Measurements from ENCODE around the gene KDM4C.

The KDM4C gene

DNA sequence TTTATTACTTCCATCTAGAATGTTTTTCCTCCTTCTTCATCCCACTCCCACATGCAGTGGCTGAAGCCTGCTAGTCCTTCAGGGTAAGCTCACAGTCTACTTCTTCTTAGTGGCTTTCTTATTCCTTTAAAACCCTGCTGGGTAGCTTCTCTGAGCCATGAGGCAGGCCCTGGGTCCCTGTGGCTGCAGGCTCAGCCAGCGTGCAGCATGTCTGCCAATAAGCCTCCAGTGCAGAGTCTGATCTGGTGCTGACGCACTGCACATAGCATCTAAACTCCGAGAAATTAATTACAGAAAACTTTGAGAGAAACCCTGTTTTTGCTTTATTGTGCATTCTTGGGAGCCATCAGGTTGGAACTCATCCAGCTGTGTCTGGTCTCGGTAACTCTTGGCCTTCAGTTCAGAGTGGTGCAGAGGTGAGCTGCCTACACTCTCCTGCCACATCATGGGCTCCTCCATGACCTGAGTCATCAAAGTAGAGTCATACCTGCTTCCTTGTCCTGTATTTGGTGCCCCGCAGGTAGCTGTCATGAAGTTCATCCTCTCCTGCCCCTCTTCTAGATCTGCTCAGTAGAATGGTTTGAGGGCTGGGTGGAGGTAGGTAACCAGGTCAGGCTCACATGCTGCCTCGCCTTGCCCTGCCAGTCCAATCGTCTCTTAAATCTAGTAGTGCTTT, 339.4 kb downstream of the KDM4C start:
- no peak for DNase-seq (ENCODE audit: low read depth)
- TF ChIP-seq, protein P1, sequence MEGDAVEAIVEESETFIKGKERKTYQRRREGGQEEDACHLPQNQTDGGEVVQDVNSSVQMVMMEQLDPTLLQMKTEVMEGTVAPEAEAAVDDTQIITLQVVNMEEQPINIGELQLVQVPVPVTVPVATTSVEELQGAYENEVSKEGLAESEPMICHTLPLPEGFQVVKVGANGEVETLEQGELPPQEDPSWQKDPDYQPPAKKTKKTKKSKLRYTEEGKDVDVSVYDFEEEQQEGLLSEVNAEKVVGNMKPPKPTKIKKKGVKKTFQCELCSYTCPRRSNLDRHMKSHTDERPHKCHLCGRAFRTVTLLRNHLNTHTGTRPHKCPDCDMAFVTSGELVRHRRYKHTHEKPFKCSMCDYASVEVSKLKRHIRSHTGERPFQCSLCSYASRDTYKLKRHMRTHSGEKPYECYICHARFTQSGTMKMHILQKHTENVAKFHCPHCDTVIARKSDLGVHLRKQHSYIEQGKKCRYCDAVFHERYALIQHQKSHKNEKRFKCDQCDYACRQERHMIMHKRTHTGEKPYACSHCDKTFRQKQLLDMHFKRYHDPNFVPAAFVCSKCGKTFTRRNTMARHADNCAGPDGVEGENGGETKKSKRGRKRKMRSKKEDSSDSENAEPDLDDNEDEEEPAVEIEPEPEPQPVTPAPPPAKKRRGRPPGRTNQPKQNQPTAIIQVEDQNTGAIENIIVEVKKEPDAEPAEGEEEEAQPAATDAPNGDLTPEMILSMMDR (IDR thresholded peaks at IDR 0.05; ENCODE audit: insufficient read depth, low read depth, low read length, missing control alignments) = no peak
- H3K4me3 ChIP-seq (ENCODE audit: low read depth, low read length) = no peak overlapping the region

DNA sequence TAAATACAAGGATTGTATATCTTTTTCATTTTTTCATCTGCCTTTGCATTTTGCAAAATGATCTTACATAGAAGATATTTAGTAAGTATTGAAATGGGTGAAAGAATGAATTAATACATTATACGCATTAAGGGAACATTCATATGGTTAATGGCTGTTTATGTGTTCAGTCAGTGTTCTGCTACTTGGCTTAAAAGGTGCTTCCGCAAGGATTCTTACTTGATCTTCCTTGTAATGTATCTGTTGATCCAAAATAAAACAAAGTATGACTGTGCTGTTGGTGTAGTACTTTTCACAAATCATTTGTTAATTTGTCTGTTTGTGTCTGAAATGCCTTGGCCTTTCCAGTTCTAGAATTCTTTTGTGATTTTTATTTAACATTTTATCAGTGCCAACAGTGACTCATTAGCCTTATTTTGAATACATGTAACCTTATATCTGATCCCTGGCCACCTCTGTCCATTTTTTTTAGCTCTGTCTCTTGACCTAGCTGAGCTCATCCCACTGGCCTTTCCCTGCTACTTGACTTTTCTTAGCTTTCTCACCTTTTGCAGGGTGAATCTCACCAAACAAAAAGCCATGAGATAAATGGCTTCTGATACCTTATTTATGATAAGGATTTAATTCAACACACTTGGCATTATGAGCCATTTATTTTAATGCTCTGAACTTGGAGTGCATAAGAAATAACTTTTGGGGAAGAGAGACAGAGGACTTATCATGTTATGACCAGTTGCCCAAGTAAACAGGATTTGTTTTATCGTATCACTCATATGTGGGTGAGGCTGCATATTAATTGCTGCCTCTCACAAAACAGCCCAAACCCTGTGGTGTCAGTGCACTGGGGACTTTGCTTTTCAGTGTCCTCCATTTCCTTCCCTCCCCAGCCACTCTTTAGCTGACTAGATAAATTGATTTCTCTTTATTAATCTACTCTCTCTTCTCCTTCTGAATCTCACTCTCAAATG, 340.3 kb downstream of the KDM4C start:
- DNase-seq (ENCODE audit: low read depth) = no peak

GRCh38 chr9:7103367-7103766, 345.6 kb downstream of the KDM4C start:
- no peak overlapping the region for H3K4me3 ChIP-seq (ENCODE audit: low read depth, low read length)
- TF ChIP-seq, protein P1 (IDR thresholded peaks at IDR 0.05; ENCODE audit: insufficient read depth, low read depth, low read length, missing control alignments) = no peak
- no peak for DNase-seq (ENCODE audit: low read depth)

More for the DNA sequence above, 340.3 kb downstream of the KDM4C start:
- TF ChIP-seq, protein P1 (IDR thresholded peaks at IDR 0.05; ENCODE audit: insufficient read depth, low read depth, low read length, missing control alignments) = no peak
- H3K4me3 ChIP-seq (ENCODE audit: low read depth, low read length) = no peak overlapping the region

DNA sequence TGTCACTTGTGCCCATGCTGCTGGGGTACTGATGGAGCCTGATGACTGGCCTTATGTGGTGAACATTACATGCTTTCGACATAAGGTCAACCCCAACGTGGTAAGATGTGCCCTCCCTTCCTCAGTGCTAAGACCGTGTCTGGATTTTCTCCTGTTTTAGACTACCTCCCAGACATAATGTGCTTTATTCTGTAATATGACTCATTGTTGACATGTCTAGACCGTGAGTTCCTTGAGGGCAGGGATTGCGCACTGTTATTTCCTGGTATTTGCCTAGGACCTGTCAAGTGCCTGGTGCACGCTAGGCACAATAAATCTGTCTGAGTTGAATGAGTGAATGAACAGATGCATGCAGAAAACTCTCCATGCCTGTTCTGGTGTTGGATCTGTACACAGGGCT, 346.0 kb downstream of the KDM4C start:
- no peak for DNase-seq (ENCODE audit: low read depth)
- H3K4me3 ChIP-seq (ENCODE audit: low read depth, low read length) = no peak overlapping the region
- TF ChIP-seq, protein P1 (IDR thresholded peaks at IDR 0.05; ENCODE audit: insufficient read depth, low read depth, low read length, missing control alignments) = no peak

- no peak overlapping the region for H3K4me3 ChIP-seq (ENCODE audit: low read depth, low read length)
- no peak for DNase-seq (ENCODE audit: low read depth)
- TF ChIP-seq, protein P1 (IDR thresholded peaks at IDR 0.05; ENCODE audit: insufficient read depth, low read depth, low read length, missing control alignments) = no peak
Measured at GRCh38 chr9:7104625-7105024, 346.9 kb downstream of the KDM4C start.

GRCh38 chr9:7105095-7105494, 347.3 kb downstream of the KDM4C start:
- TF ChIP-seq, protein P1 (IDR thresholded peaks at IDR 0.05; ENCODE audit: insufficient read depth, low read depth, low read length, missing control alignments) = no peak
- no peak overlapping the region for H3K4me3 ChIP-seq (ENCODE audit: low read depth, low read length)
- DNase-seq (ENCODE audit: low read depth) = no peak
